Psoas muscle (tissue), 8 donors: ENCODE data around the gene CNR1. TPM values are rescaled to one million over a fixed set of nuclear protein-coding genes. Genes with fewer than 3 reads are reported as not detected.

ENCODE experiments used
- ATAC-seq, 4 donors: fragments of 200-7000 bp; cut with Tn5 transposase; one replicate each; pipeline ENCODE4 v1.9.1; 2020; ENCODE audit warnings: moderate library complexity in 3 of 4, mild to moderate bottlenecking in 2 of 4
- DNase-seq, 2 donors: peaks; one replicate each; pipeline ENCODE4 v3.0.0-alpha.2; 2020
- H3K27ac ChIP-seq: fragments of 200-600 bp; one replicate; pipeline ENCODE4 v1.8.0; 2022
- H3K27me3 ChIP-seq, 3 donors: fragments of 200-600 bp in 1 of 3; one replicate each; pipeline versions ENCODE4 v1.6.1 to v1.8.0; 2013 to 2022; ENCODE audit warnings: low read length in 2 of 3, mild to moderate bottlenecking in 2 of 3, moderate library complexity in 1 of 3; ENCODE audit not compliant: insufficient read depth in 3 of 3
- H3K36me3 ChIP-seq, 2 donors: fragments of 200-600 bp in 1 of 2; one replicate each; pipeline versions ENCODE4 v1.6.1 to v1.8.0; 2013 to 2022; ENCODE audit warnings: low read depth in 1 of 2, mild to moderate bottlenecking in 1 of 2, moderate library complexity in 1 of 2; ENCODE audit not compliant: insufficient read depth in 1 of 2
- H3K4me1 ChIP-seq: fragments of 200-600 bp; one replicate; pipeline ENCODE4 v1.8.0; 2022
- H3K4me3 ChIP-seq: fragments of 200-600 bp; one replicate; pipeline ENCODE4 v1.8.0; 2022; ENCODE audit warnings: mild to moderate bottlenecking
- H3K9me3 ChIP-seq: fragments of 200-600 bp; one replicate; pipeline ENCODE4 v1.8.0; 2022
- CTCF ChIP-seq: fragments of 200-600 bp; IDR thresholded peaks from one replicate; pipeline ENCODE4 v1.8.0; 2022; ENCODE audit warnings: antibody characterized with exemption
- WGBS, 3 donors: extraction: QIAGEN DNeasy Blood & Tissue Kit; methylation state at CpG; one replicate each; pipeline versions ENCODE4 v1.1.6 to v1.1.7; 2013; 5-methylcytosine and 5-hydroxymethylcytosine counted together
- intact Hi-C, 2 donors: fragments of 100-400 bp; cut with DNase I; formaldehyde crosslinking; loops; one replicate each; pipeline versions ENCODE4 v1.11.0 to v1.14.2; 2022
- polyA plus RNA-seq, 3 donors: library from polyadenylated mRNA; stranded (reverse); fragments of 200-250 nt; gene quantifications; one replicate each; pipeline ENCODE4 v1.2.3, GENCODE V29; 2013
- total RNA-seq, 4 donors: library from RNA; stranded (reverse); fragmentation: NEBNext Ultra II Directional in 2 of 4; extraction: Animal tissue kit (Norgen Biotek cat#: 25700) in 2 of 4; gene quantifications; one replicate each; pipeline versions ENCODE4 v1.2.1 to v1.2.4, GENCODE V29; 2021 to 2023
- donor health status: healthy with polysubstance abuse.
- donor health status: DM: no; HTN: no; CAD: no; lungs with moderate emphysema.
- donor health status: Bipolar disorder and iron deficiency.
- donor health status: healthy.
- donor health status: DM: yes; HTN: yes; CAD: no.
- donor health status: DM: no; HTN: no; CAD: no.
- donor health status: DM: no; HTN: no; CAD: no.
- donor health status: DM: yes; HTN: yes; CAD: no.

The CNR1 gene
- total and polyA plus RNA-seq, 7 donors, result 0.15 to 2.5 (median 1.3) TPM

- no peak overlapping the region for H3K4me3 ChIP-seq
Measured at GRCh38 chr6:88115307-88115706, 50.8 kb downstream of the CNR1 start.

GRCh38 chr6:88114838-88115237 lies 51.3 kb downstream of the CNR1 start:
- ATAC-seq (no peak), DNase-seq (no peak)
- WGBS, 3 donors, result 22 to 30% (median 27%) methylated on average over 2 of the region's 2 CpGs

More at GRCh38 chr6:88115307-88115706, 50.8 kb downstream of the CNR1 start:
- no peak for DNase-seq
- intact Hi-C loops, result no loop called here
- 37 to 64% (median 38%) methylated on average over 2 of the region's 2 CpGs for WGBS, 3 donors
- H3K27me3 ChIP-seq, result peaks cover 1 to 6% (median 3%) of the 10 kb centered on the region in 3 donors
- ATAC-seq, result no peak
- TF ChIP-seq CTCF, result no peak
- H3K27ac ChIP-seq, result no peak overlapping the region
- H3K4me1 ChIP-seq, result no peaks in the 10 kb centered on the region
- H3K36me3 ChIP-seq, result no peaks in the 10 kb centered on the region
- no peaks in the 10 kb centered on the region for H3K9me3 ChIP-seq

GRCh38 chr6:88111991-88112390 lies 54.2 kb downstream of the CNR1 start:
- no peak overlapping the region for H3K27ac ChIP-seq
- H3K4me1 ChIP-seq, result no peaks in the 10 kb centered on the region
- intact Hi-C loops, result no loop called here
- ATAC-seq (no peak), DNase-seq (no peak)
- H3K4me3 ChIP-seq, result no peak overlapping the region
- H3K9me3 ChIP-seq, result no peaks in the 10 kb centered on the region
- no peaks in the 10 kb centered on the region for H3K36me3 ChIP-seq
- no peak for TF ChIP-seq CTCF
- H3K27me3 ChIP-seq, result peaks cover 0 to 3% (median 0%) of the 10 kb centered on the region in 3 donors
- WGBS, 3 donors, result 58 to 67% (median 62%) methylated on average over 5 of the region's 5 CpGs

More at GRCh38 chr6:88114838-88115237, 51.3 kb downstream of the CNR1 start:
- intact Hi-C loops, result no loop called here
- H3K4me1 ChIP-seq, result no peaks in the 10 kb centered on the region
- no peaks in the 10 kb centered on the region for H3K36me3 ChIP-seq
- no peak overlapping the region for H3K4me3 ChIP-seq
- no peaks in the 10 kb centered on the region for H3K9me3 ChIP-seq
- TF ChIP-seq CTCF, result no peak
- H3K27ac ChIP-seq, result no peak overlapping the region
- H3K27me3 ChIP-seq, result peaks cover 1 to 6% (median 3%) of the 10 kb centered on the region in 3 donors

GRCh38 chr6:88107241-88107640 lies 58.9 kb downstream of the CNR1 start:
- Histone ChIP-seq H3K27ac (no peak overlapping the region), H3K9me3 (no peaks in the 10 kb centered on the region), H3K4me1 (no peaks in the 10 kb centered on the region), H3K4me3 (no peak overlapping the region), H3K27me3 (peaks cover 0 to 3% (median 0%) of the 10 kb centered on the region in 3 donors), H3K36me3 (no peaks in the 10 kb centered on the region)
- intact Hi-C loops, result no loop called here
- no peak for TF ChIP-seq CTCF
- ATAC-seq (no peak), DNase-seq (no peak)

GRCh38 chr6:88105741-88106340 lies 60.3 kb downstream of the CNR1 start:
- Histone ChIP-seq H3K4me1 (no peaks in the 10 kb centered on the region), H3K4me3 (no peak overlapping the region), H3K27me3 (no peaks in the 10 kb centered on the region), H3K36me3 (no peaks in the 10 kb centered on the region), H3K9me3 (no peaks in the 10 kb centered on the region), H3K27ac (no peak overlapping the region)
- no peak for DNase-seq
- no peak for TF ChIP-seq CTCF
- intact Hi-C loops, result no loop called here
- no peak for ATAC-seq
- WGBS, 3 donors, result 72 to 86% (median 82%) methylated on average over 7 of the region's 7 CpGs
